ENCODE results near the gene GNAI1. TPM values are rescaled to one million over a fixed set of nuclear protein-coding genes. Genes with fewer than 3 reads are reported as not detected.

The GNAI1 gene
- total RNA-seq, 2 donors from 2014 or later: 11.1 to 30.9 TPM

DNA sequence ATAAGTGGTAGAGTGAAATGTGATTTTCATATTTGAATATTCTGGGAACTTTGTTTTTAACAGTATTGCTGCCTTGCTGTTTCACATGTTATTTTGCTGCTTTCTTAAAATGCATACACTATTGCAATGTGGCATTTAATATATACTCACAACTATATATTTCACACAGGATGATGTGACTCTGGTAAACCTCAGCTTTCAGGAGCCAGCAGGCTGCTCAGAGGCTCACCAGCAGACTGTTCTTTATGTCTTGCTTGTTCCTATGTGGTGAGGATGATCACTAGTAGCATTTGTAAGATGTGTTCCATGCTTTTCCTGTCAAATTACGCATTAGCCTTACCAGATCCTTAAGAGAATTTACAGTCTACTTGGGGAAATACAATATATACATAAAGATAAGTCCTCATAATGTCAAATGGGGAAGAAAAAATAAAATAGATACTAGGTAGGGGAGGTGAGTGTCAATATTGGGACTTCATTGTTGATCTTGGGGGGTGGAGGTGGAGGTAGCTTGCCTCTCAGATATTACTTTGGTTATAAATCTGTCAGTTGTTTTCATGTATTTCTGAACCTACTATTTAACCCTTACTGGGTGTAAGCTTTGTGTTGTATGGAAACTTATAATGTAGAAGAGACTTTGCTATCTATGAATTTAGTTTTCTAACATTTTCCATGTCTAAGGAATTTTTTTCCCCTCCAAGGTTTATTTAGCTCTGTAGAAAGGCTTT is 8.4 kb downstream of the GNAI1 start:
- Histone ChIP-seq H3K27me3 (replicated peaks; ENCODE audit: insufficient read depth) (no peaks in the 10 kb centered on the region), H3K36me3 (no peaks in the 10 kb centered on the region), H3K27ac (no peak overlapping the region), H3K9me3 (no peaks in the 10 kb centered on the region), H3K4me1 (ENCODE audit: control insufficient read depth in 1 of 2, low read depth in 2 of 2) (peaks cover 11 to 48% of the 10 kb centered on the region in 2 donors), H3K4me3 (no peak overlapping the region)
- ATAC-seq (ENCODE audit: insufficient number of reproducible peaks, low FRiP score, low read depth): no peak
- DNase-seq (ENCODE audit: low spot score): no peak
- no peak for TF ChIP-seq CTCF (IDR thresholded peaks at IDR 0.05)

GRCh38 chr7:80145780-80146422 is 11.3 kb downstream of the GNAI1 start:
- DNase-seq (ENCODE audit: low spot score) (no peak), ATAC-seq (ENCODE audit: insufficient number of reproducible peaks, low FRiP score, low read depth) (no peak)
- H3K4me1 ChIP-seq (ENCODE audit: control insufficient read depth in 1 of 2, low read depth in 2 of 2): peaks cover 3 to 38% of the 10 kb centered on the region in 2 donors
- H3K27me3 ChIP-seq (replicated peaks; ENCODE audit: insufficient read depth): no peaks in the 10 kb centered on the region
- H3K27ac ChIP-seq: no peak overlapping the region
- no peaks in the 10 kb centered on the region for H3K9me3 ChIP-seq
- H3K4me3 ChIP-seq: no peak overlapping the region
- no peak for TF ChIP-seq CTCF (IDR thresholded peaks at IDR 0.05)
- no peaks in the 10 kb centered on the region for H3K36me3 ChIP-seq

DNA sequence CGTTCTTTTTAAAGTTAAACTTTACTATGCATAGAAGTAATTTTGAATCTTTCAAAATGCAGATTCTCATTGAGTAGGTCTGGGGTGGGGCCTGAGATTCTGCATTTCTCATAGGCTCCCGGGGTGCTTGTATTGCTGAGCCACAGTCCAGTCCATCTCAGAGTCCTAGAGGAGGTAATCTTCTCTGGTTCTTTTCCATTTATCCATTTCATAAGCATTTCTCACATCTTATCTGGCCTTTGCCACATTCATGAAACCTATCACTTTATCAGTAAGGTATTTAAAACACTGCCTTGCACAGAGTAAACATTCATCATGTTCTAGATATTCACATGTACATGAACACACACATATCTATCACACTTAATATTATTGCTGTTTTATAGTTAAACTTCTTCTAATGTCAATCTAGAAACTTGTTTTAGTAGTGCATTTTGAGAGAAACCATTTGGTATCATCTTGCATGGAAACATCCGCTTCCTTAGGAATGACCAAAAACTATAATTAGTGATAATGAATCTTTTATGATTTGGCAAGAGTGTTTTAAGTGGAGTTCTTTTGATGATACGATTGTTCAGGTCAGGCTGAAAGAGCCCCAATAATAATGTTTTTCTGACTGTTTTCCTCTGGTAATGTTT is 12.0 kb downstream of the GNAI1 start:
- Histone ChIP-seq H3K4me1 (ENCODE audit: control insufficient read depth in 1 of 2, low read depth in 2 of 2) (peaks cover 3 to 38% of the 10 kb centered on the region in 2 donors), H3K4me3 (no peak overlapping the region), H3K36me3 (no peaks in the 10 kb centered on the region), H3K9me3 (no peaks in the 10 kb centered on the region), H3K27ac (no peak overlapping the region), H3K27me3 (replicated peaks; ENCODE audit: insufficient read depth) (no peaks in the 10 kb centered on the region)
- DNase-seq (ENCODE audit: low spot score): no peak
- TF ChIP-seq CTCF (IDR thresholded peaks at IDR 0.05): no peak
- no peak for ATAC-seq (ENCODE audit: insufficient number of reproducible peaks, low FRiP score, low read depth)

- H3K36me3 ChIP-seq: no peaks in the 10 kb centered on the region
- no peaks in the 10 kb centered on the region for H3K9me3 ChIP-seq
- ATAC-seq (ENCODE audit: insufficient number of reproducible peaks, low FRiP score, low read depth) (no peak), DNase-seq (ENCODE audit: low spot score) (no peak)
- no peak overlapping the region for H3K4me3 ChIP-seq
- no peaks in the 10 kb centered on the region for H3K27me3 ChIP-seq (replicated peaks; ENCODE audit: insufficient read depth)
- no peak for TF ChIP-seq CTCF (IDR thresholded peaks at IDR 0.05)
- H3K27ac ChIP-seq: no peak overlapping the region
- H3K4me1 ChIP-seq (ENCODE audit: control insufficient read depth in 1 of 2, low read depth in 2 of 2): peaks cover 3 to 38% of the 10 kb centered on the region in 2 donors
Measured at GRCh38 chr7:80147543-80148391, 13.1 kb downstream of the GNAI1 start.
